IMR-90 (cell line): ENCODE data around the gene PRDM5. TPM values are rescaled to one million over a fixed set of nuclear protein-coding genes. Genes with fewer than 3 reads are reported as not detected.

ENCODE experiments used
- ATAC-seq: fragments of 200-7000 bp; cut with Tn5 transposase; 2 replicates; pipeline ENCODE4 v1.9.1; 2020; ENCODE audit warnings: low read depth, mild to moderate bottlenecking, moderate library complexity
- BruUV-seq: library from RNA; stranded (reverse); fragments of 400-500 nt; replicated peaks from 2 replicates; lab custom pipeline; 2021; lab: Mats Ljungman, UMichigan
- CTCF ChIA-PET: fragments of 300-600 bp; formaldehyde crosslinking; extraction: SDS; loops from one replicate; lab custom pipeline; 2021; ENCODE audit warnings: antibody characterized with exemption; lab: Yijun Ruan, JAX
- POLR2A ChIA-PET: fragments of 300-600 bp; sonication (Branson Sonifier 250); formaldehyde crosslinking; loops from one replicate; lab custom pipeline; 2022; ENCODE audit warnings: antibody characterized with exemption; ENCODE audit not compliant: unreplicated experiment; lab: Charles Lee
- DNase-seq: peaks from one replicate; pipeline ENCODE4 v3.0.0; 2013
- H2AFZ ChIP-seq: replicated peaks from 2 replicates; pipeline ENCODE3; 2013; ENCODE audit warnings: low read length, mild to moderate bottlenecking; ENCODE audit not compliant: poor library complexity
- H2AK5ac ChIP-seq: 2 replicates; pipeline ENCODE4 v1.6.1; 2013; ENCODE audit warnings: low read depth, low read length, inconsistent platforms
- H2AK9ac ChIP-seq: replicated peaks from 2 replicates; pipeline ENCODE3; 2013; ENCODE audit warnings: mild to moderate bottlenecking, low read depth, low read length, moderate library complexity; ENCODE audit not compliant: poor library complexity
- H2BK120ac ChIP-seq: 2 replicates; pipeline ENCODE4 v1.6.1; 2013; ENCODE audit warnings: low read depth, low read length, inconsistent platforms
- H2BK15ac ChIP-seq: 3 replicates; pipeline ENCODE4 v1.6.1; 2013; ENCODE audit warnings: low read depth, low read length, inconsistent platforms
- H2BK20ac ChIP-seq: 2 replicates; pipeline ENCODE4 v1.6.1; 2013; ENCODE audit warnings: low read depth, mild to moderate bottlenecking, inconsistent platforms, low read length, moderate library complexity
- H2BK5ac ChIP-seq: 2 replicates; pipeline ENCODE4 v1.6.1; 2013; ENCODE audit warnings: mild to moderate bottlenecking, low read depth, low read length, inconsistent platforms; ENCODE audit not compliant: poor library complexity, severe bottlenecking
- H3K14ac ChIP-seq: replicated peaks from 2 replicates; pipeline ENCODE4 v1.6.1; 2013; ENCODE audit warnings: low read depth, low read length, inconsistent platforms
- H3K18ac ChIP-seq: 2 replicates; pipeline ENCODE4 v1.6.1; 2013; ENCODE audit warnings: low read depth, low read length, control low read depth
- H3K23ac ChIP-seq: 2 replicates; pipeline ENCODE4 v1.6.1; 2013; ENCODE audit warnings: low read depth, low read length, inconsistent platforms
- H3K27ac ChIP-seq: 2 replicates; pipeline ENCODE4 v1.5.1; 2013; ENCODE audit warnings: mild to moderate bottlenecking, control low read depth, low read length; ENCODE audit not compliant: insufficient read depth
- H3K27me3 ChIP-seq: 2 replicates; pipeline ENCODE4 v1.6.1; 2013; ENCODE audit warnings: low read length; ENCODE audit not compliant: control insufficient read depth, insufficient read depth
- H3K36me3 ChIP-seq: 2 replicates; pipeline ENCODE4 v1.6.1; 2013; ENCODE audit warnings: low read length, mixed read lengths; ENCODE audit not compliant: control insufficient read depth, insufficient read depth
- H3K4ac ChIP-seq: 2 replicates; pipeline ENCODE4 v1.6.1; 2013; ENCODE audit warnings: low read depth, low read length, inconsistent platforms
- H3K4me1 ChIP-seq: 2 replicates; pipeline ENCODE4 v1.6.1; 2013; ENCODE audit warnings: low read length, mixed read lengths; ENCODE audit not compliant: control insufficient read depth, insufficient read depth
- H3K4me2 ChIP-seq: 2 replicates; pipeline ENCODE4 v1.6.1; 2013; ENCODE audit warnings: low read depth, mild to moderate bottlenecking, control low read depth, low read length, moderate library complexity
- H3K4me3 ChIP-seq: 2 replicates; pipeline ENCODE4 v1.5.1; 2013; ENCODE audit warnings: low read depth, mild to moderate bottlenecking, control low read depth, low read length, moderate library complexity; ENCODE audit not compliant: insufficient read depth
- H3K56ac ChIP-seq: 2 replicates; pipeline ENCODE4 v1.6.1; 2013; ENCODE audit warnings: low read length, inconsistent platforms; ENCODE audit not compliant: insufficient read depth; ENCODE audit errors: extremely low read depth
- H3K79me1 ChIP-seq, 2 experiments: 2 replicates each; pipeline ENCODE4 v1.6.1; 2013; ENCODE audit warnings: low read length in 2 of 2, inconsistent platforms in 1 of 2, low read depth in 1 of 2
- H3K9ac ChIP-seq: 2 replicates; pipeline ENCODE4 v1.6.1; 2013; ENCODE audit warnings: low read depth, low read length, control low read depth
- H3K9me1 ChIP-seq: 2 replicates; pipeline ENCODE4 v1.6.1; 2013; ENCODE audit warnings: low read length, inconsistent platforms; ENCODE audit not compliant: insufficient read depth
- H3K9me3 ChIP-seq: 2 replicates; pipeline ENCODE4 v1.6.1; 2013; ENCODE audit warnings: low read length; ENCODE audit not compliant: control insufficient read depth, insufficient read depth
- H4K20me1 ChIP-seq: 2 replicates; pipeline ENCODE4 v1.6.1; 2013; ENCODE audit warnings: low read length, inconsistent platforms; ENCODE audit not compliant: insufficient read depth
- H4K5ac ChIP-seq: 2 replicates; pipeline ENCODE4 v1.6.1; 2013; ENCODE audit warnings: mild to moderate bottlenecking, low read depth, low read length, control low read depth
- H4K8ac ChIP-seq, 2 experiments: 2 replicates each; pipeline ENCODE4 v1.6.1; 2013; ENCODE audit warnings: low read depth in 2 of 2, low read length in 2 of 2, control low read depth in 1 of 2, inconsistent platforms in 1 of 2
- H4K91ac ChIP-seq: 2 replicates; pipeline ENCODE4 v1.6.1; 2013; ENCODE audit warnings: low read depth, low read length, inconsistent platforms; ENCODE audit not compliant: insufficient read depth
- BHLHE40 ChIP-seq: fragments of 150-350 bp; IDR thresholded peaks from 2 replicates; pipeline ENCODE4 v1.6.1; 2016; ENCODE audit warnings: mild to moderate bottlenecking, low read depth, low read length
- CEBPB ChIP-seq: IDR thresholded peaks from 2 replicates; pipeline ENCODE4 v1.6.1; 2012; ENCODE audit warnings: low read depth, low read length, improper control_type of control experiment
- CHD1 ChIP-seq: IDR thresholded peaks from 2 replicates; pipeline ENCODE4 v1.6.1; 2012; ENCODE audit warnings: low read depth, low read length, improper control_type of control experiment
- MXI1 ChIP-seq: IDR thresholded peaks from 2 replicates; pipeline ENCODE4 v1.6.1; 2012; ENCODE audit warnings: low read depth, mild to moderate bottlenecking, low read length, moderate library complexity, borderline replicate concordance
- RAD21 ChIP-seq: IDR thresholded peaks from 2 replicates; pipeline ENCODE4 v1.6.1; 2012; ENCODE audit warnings: low read length, improper control_type of control experiment
- RCOR1 ChIP-seq: IDR thresholded peaks from 2 replicates; pipeline ENCODE4 v1.6.1; 2012; ENCODE audit warnings: mild to moderate bottlenecking, low read length, improper control_type of control experiment; ENCODE audit not compliant: insufficient replicate concordance
- SMC3 ChIP-seq: fragments of 150-350 bp; IDR thresholded peaks from 2 replicates; pipeline ENCODE4 v1.6.1; 2016; ENCODE audit warnings: low read depth, mild to moderate bottlenecking, antibody characterized with exemption, low read length, moderate library complexity
- WGBS, 2 experiments: methylation state at CpG; one replicate each; pipeline versions ENCODE4 v1.1.5 to v1.1.7; 2013; ENCODE audit warnings: missing lambda C conversion rate in 2 of 2; ENCODE audit not compliant: insufficient read length in 1 of 2; ENCODE audit errors: extremely low coverage in 2 of 2; 5-methylcytosine and 5-hydroxymethylcytosine counted together
- dilution Hi-C: fragments of 300-500 bp; cut with HindIII; formaldehyde crosslinking; loops from one replicate; pipeline ENCODE4 v1.14.3; 2018; ENCODE audit warnings: low sequenced_read_pairs; ENCODE audit not compliant: unreplicated experiment
- in situ Hi-C: fragments of 300-500 bp; cut with MboI; formaldehyde crosslinking; loops from 3 replicates; pipeline ENCODE4 v1.14.3; 2019; ENCODE audit warnings: low sequenced_read_pairs, inconsistent platforms, mixed read lengths
- intact Hi-C: fragments of 100-400 bp; cut with micrococcal nuclease; formaldehyde crosslinking; loops from 2 replicates; pipeline ENCODE4 v1.10.0; 2022
- polyA plus RNA-seq, 3 experiments: library from polyadenylated mRNA; depleted of rRNA; stranded (reverse); fragments of >200 nt; gene quantifications; 2 replicates each; pipeline ENCODE4 v1.2.3, GENCODE V29; 2012; ENCODE audit warnings: low replicate concordance in 1 of 3
- total RNA-seq: library from RNA; depleted of rRNA; stranded (reverse); fragments of >200 nt; gene quantifications from 2 replicates; pipeline ENCODE4 v1.2.3, GENCODE V29; 2012
- TF ChIP-seq, protein P1 (sequence below): fragments of 150-350 bp; IDR thresholded peaks from 2 replicates; pipeline ENCODE4 v1.6.1; 2016; ENCODE audit warnings: low read depth, mild to moderate bottlenecking, low read length, moderate library complexity, borderline replicate concordance
- TF ChIP-seq, protein P2 (sequence below): fragments of 150-350 bp; IDR thresholded peaks from 2 replicates; pipeline ENCODE4 v1.6.1; 2017; ENCODE audit warnings: mild to moderate bottlenecking, antibody characterized with exemption, low read length, low read depth

PRDM5 gene
- total and polyA plus RNA-seq, 2 of the 4 experiments (the other 2 are of a cell fraction) = 4.1 to 10.8 TPM

DNA sequence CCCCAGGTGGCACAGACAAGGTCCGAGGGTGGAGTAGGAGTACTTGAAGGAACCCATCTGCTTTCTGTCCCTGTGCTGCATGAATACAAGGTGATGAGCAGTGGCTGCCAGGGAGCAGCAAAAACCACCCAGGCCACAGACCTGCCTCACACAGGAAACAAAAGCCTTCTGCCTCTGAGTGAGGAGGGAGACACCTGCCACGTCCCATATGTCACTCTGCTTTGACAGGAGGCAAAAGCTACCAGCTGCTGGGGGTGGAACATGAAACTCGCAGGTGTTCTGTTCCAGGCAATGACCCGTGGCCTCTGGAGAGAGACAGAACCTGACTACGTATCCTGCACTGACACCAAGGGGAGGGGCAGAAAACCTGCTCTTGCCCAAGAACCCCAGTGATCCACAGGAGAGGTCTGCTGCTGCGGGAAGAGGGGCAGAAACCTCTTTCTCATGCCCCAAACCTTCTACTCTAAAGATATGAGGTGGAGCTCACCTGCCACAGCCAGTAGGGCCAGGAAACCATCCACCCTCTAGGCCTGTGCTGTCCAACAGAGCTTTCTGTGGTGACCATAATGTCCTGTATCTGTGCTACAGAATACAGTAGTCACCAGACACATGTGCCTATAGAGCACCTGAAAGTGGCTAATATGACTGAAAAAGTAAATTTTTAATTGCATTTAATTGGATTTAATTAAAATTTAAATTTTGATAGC, 172.9 kb downstream of the PRDM5 start:
- H3K27me3 ChIP-seq = no peaks in the 10 kb centered on the region
- 0 out of 2 replicates have a peak, but pooled peaks cover 2% of the 10 kb centered on the region for H3K9me1 ChIP-seq
- no peak overlapping the region for H3K9ac ChIP-seq
- no peak overlapping the region for H4K5ac ChIP-seq
- TF ChIP-seq RAD21 = no peak
- TF ChIP-seq, protein P1, sequence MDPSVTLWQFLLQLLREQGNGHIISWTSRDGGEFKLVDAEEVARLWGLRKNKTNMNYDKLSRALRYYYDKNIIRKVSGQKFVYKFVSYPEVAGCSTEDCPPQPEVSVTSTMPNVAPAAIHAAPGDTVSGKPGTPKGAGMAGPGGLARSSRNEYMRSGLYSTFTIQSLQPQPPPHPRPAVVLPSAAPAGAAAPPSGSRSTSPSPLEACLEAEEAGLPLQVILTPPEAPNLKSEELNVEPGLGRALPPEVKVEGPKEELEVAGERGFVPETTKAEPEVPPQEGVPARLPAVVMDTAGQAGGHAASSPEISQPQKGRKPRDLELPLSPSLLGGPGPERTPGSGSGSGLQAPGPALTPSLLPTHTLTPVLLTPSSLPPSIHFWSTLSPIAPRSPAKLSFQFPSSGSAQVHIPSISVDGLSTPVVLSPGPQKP = no peak
- TF ChIP-seq RCOR1 = no peak
- TF ChIP-seq SMC3 = no peak
- TF ChIP-seq BHLHE40 = no peak
- no peak for TF ChIP-seq CHD1
- no peak for TF ChIP-seq MXI1
- no peak for TF ChIP-seq CEBPB
- TF ChIP-seq, protein P2, sequence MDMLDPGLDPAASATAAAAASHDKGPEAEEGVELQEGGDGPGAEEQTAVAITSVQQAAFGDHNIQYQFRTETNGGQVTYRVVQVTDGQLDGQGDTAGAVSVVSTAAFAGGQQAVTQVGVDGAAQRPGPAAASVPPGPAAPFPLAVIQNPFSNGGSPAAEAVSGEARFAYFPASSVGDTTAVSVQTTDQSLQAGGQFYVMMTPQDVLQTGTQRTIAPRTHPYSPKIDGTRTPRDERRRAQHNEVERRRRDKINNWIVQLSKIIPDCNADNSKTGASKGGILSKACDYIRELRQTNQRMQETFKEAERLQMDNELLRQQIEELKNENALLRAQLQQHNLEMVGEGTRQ = no peak
- POLR2A ChIA-PET = interaction anchor here (0.6 kb wide), 1 partner anchor 10 kb away, joined by 4 read pairs; no protein-coding TSS in a partner anchor
- no peaks in the 10 kb centered on the region for H4K20me1 ChIP-seq
- H2BK5ac ChIP-seq = no peak overlapping the region
- H3K27ac ChIP-seq = no peak overlapping the region
- no peak overlapping the region for H2BK20ac ChIP-seq
- intact Hi-C loops = no loop called here
- no peak overlapping the region for H3K14ac ChIP-seq
- in situ Hi-C loops = no loop called here
- WGBS, 2 experiments = no CpG with 5 or more reads among the region's 6 CpGs
- H3K23ac ChIP-seq = no peak overlapping the region
- H3K4ac ChIP-seq = no peak overlapping the region
- no peak overlapping the region for H3K4me2 ChIP-seq
- dilution Hi-C loops = no loop called here
- no TSS peak for BruUV-seq
- no peak overlapping the region for H3K18ac ChIP-seq
- H2BK15ac ChIP-seq = no peak overlapping the region
- CTCF ChIA-PET = no interaction called here
- no peak overlapping the region for H2AK5ac ChIP-seq
- no peak overlapping the region for H3K4me3 ChIP-seq
- H2AK9ac ChIP-seq = no peak overlapping the region
- H4K8ac ChIP-seq = no peak overlapping the region
- no peaks in the 10 kb centered on the region for H3K36me3 ChIP-seq
- no peak overlapping the region for H4K91ac ChIP-seq
- no peak overlapping the region for H2AFZ ChIP-seq
- DNase-seq (no peak), ATAC-seq (no peak)
- no peak overlapping the region for H2BK120ac ChIP-seq
- peaks cover 5% of the 10 kb centered on the region; the same call in 1 of the 2 replicates for H3K9me3 ChIP-seq
- no peaks in the 10 kb centered on the region for H3K4me1 ChIP-seq
- no peaks in the 10 kb centered on the region for H3K79me1 ChIP-seq
- H3K56ac ChIP-seq = no peak overlapping the region
